Smooth muscle cell (in vitro differentiated cells): ENCODE measurements around the gene ODF4. TPM values are rescaled to one million over a fixed set of nuclear protein-coding genes. Genes with fewer than 3 reads are reported as not detected.

ENCODE experiments used
- DNase-seq: peaks from one replicate; lab custom pipeline; 2025; ENCODE audit not compliant: unreplicated experiment; lab: John Stamatoyannopoulos, UW
- H2AFZ ChIP-seq: fragments of 200-600 bp; sonication (generic); 2 replicates; pipeline ENCODE4 v1.6.0; 2016; ENCODE audit warnings: antibody characterized with exemption, low read depth, mild to moderate bottlenecking
- H3F3A ChIP-seq: fragments of 200-600 bp; sonication (generic); 2 replicates; pipeline ENCODE4 v1.6.0; 2017; ENCODE audit warnings: antibody characterized with exemption, low read depth
- H3K27ac ChIP-seq: fragments of 200-600 bp; sonication (generic); 2 replicates; pipeline ENCODE4 v1.5.1; 2016; ENCODE audit warnings: low read depth, mild to moderate bottlenecking
- H3K27me3 ChIP-seq: fragments of 200-600 bp; sonication (generic); 2 replicates; pipeline ENCODE4 v1.6.1; 2016; ENCODE audit warnings: low read depth, mild to moderate bottlenecking
- H3K36me3 ChIP-seq: fragments of 200-600 bp; sonication (generic); 2 replicates; pipeline ENCODE4 v1.5.1; 2016; ENCODE audit warnings: low read depth
- H3K4me1 ChIP-seq: fragments of 200-600 bp; sonication (generic); 2 replicates; pipeline ENCODE4 v1.5.1; 2016; ENCODE audit warnings: low read depth
- H3K4me2 ChIP-seq: fragments of 200-600 bp; sonication (generic); 2 replicates; pipeline ENCODE4 v1.6.0; 2016; ENCODE audit warnings: mild to moderate bottlenecking
- H3K4me3 ChIP-seq: fragments of 200-600 bp; sonication (generic); 2 replicates; pipeline ENCODE4 v1.5.1; 2016; ENCODE audit warnings: mild to moderate bottlenecking
- H3K79me2 ChIP-seq: fragments of 200-600 bp; sonication (generic); 2 replicates; pipeline ENCODE4 v1.6.0; 2016; ENCODE audit warnings: low read depth, mild to moderate bottlenecking
- H3K9ac ChIP-seq: fragments of 200-600 bp; sonication (generic); 2 replicates; pipeline ENCODE4 v1.6.0; 2016; ENCODE audit warnings: low read depth
- H3K9me3 ChIP-seq: fragments of 200-600 bp; sonication (generic); replicated peaks from 2 replicates; pipeline ENCODE4 v1.5.1; 2016; ENCODE audit warnings: low read depth
- H4K20me1 ChIP-seq: fragments of 200-600 bp; sonication (generic); 2 replicates; pipeline ENCODE4 v1.6.0; 2016; ENCODE audit warnings: low read depth
- WGBS: methylation state at CpG from one replicate; pipeline ENCODE4 v1.1.7; 2016; ENCODE audit warnings: low lambda C conversion rate; 5-methylcytosine and 5-hydroxymethylcytosine counted together
- polyA plus RNA-seq: library from polyadenylated mRNA; unstranded; fragments of >200 nt; fragmentation: Nextera tagmentation; extraction: Ambion mirVana; gene quantifications from 2 replicates; pipeline ENCODE4 v1.2.1, GENCODE V29; 2016
- total RNA-seq: library from RNA; depleted of rRNA; stranded (reverse); fragments of >200 nt; gene quantifications from 2 replicates; pipeline ENCODE4 v1.2.3, GENCODE V29; 2014
- TF ChIP-seq, protein P1 (sequence below): fragments of 200-600 bp; sonication (generic); IDR thresholded peaks from 2 replicates; pipeline ENCODE4 v1.5.1; 2017; ENCODE audit warnings: borderline replicate concordance, mild to moderate bottlenecking, antibody characterized with exemption; ENCODE audit not compliant: insufficient read depth, poor library complexity, severe bottlenecking

Gene ODF4
- total and polyA plus RNA-seq, 2 experiments from 2014 or later, result not detected

GRCh38 chr17:8387914-8388651 lies 48.4 kb downstream of the ODF4 start:
- Histone ChIP-seq H3K9me3 (no peaks in the 10 kb centered on the region), H3K4me1 (peaks cover 5% of the 10 kb centered on the region), H3K36me3 (no peaks in the 10 kb centered on the region), H3K9ac (no peak overlapping the region), H2AFZ (no peak overlapping the region), H3K27ac (no peak overlapping the region), H3K27me3 (no peaks in the 10 kb centered on the region), H4K20me1 (no peaks in the 10 kb centered on the region), H3K4me3 (no peak overlapping the region), H3F3A (peaks cover 7% of the 10 kb centered on the region), H3K4me2 (no peak overlapping the region), H3K79me2 (no peaks in the 10 kb centered on the region)
- no peak for DNase-seq
- 90% methylated on average over 7 of the region's 7 CpGs for WGBS
- TF ChIP-seq, protein P1, sequence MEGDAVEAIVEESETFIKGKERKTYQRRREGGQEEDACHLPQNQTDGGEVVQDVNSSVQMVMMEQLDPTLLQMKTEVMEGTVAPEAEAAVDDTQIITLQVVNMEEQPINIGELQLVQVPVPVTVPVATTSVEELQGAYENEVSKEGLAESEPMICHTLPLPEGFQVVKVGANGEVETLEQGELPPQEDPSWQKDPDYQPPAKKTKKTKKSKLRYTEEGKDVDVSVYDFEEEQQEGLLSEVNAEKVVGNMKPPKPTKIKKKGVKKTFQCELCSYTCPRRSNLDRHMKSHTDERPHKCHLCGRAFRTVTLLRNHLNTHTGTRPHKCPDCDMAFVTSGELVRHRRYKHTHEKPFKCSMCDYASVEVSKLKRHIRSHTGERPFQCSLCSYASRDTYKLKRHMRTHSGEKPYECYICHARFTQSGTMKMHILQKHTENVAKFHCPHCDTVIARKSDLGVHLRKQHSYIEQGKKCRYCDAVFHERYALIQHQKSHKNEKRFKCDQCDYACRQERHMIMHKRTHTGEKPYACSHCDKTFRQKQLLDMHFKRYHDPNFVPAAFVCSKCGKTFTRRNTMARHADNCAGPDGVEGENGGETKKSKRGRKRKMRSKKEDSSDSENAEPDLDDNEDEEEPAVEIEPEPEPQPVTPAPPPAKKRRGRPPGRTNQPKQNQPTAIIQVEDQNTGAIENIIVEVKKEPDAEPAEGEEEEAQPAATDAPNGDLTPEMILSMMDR, result no peak

GRCh38 chr17:8391711-8392110 lies 52.1 kb downstream of the ODF4 start:
- Histone ChIP-seq H4K20me1 (no peaks in the 10 kb centered on the region), H3K79me2 (no peaks in the 10 kb centered on the region), H3F3A (no peaks in the 10 kb centered on the region), H3K36me3 (no peaks in the 10 kb centered on the region), H3K27ac (no peak overlapping the region), H3K9me3 (no peaks in the 10 kb centered on the region), H3K27me3 (peaks cover 8% of the 10 kb centered on the region), H3K9ac (no peak overlapping the region), H2AFZ (no peak overlapping the region), H3K4me3 (no peak overlapping the region), H3K4me2 (no peak overlapping the region), H3K4me1 (no peaks in the 10 kb centered on the region)
- no peak for DNase-seq
- 53% methylated on average over 9 of the region's 9 CpGs for WGBS
- TF ChIP-seq, protein P1, result no peak

DNA sequence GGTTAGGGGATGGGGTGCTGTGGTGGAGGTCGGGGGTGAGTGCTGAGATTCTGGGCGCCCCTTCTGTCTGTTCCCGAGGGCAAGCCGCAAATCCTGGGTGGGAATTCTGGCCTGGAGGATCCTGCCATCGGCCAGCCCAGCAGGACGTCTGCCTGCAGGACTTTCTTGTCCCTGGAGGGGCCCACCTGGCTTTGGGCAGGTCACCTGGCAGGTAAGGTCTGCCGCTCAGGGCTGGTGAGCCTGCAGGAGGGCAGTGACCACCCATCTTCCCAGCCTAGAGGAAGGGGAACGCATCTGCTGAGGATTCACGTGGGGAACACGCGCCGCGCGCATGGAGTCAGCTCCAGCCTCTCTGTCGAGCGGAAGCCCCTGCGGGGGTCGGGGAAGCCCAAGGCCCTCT lies 52.6 kb downstream of the ODF4 start:
- Histone ChIP-seq H3K4me3 (no peak overlapping the region), H3K9me3 (no peaks in the 10 kb centered on the region), H3K4me1 (no peaks in the 10 kb centered on the region), H3K27me3 (peaks cover 8% of the 10 kb centered on the region), H3F3A (no peaks in the 10 kb centered on the region), H2AFZ (no peak overlapping the region), H4K20me1 (no peaks in the 10 kb centered on the region), H3K36me3 (no peaks in the 10 kb centered on the region), H3K4me2 (no peak overlapping the region), H3K79me2 (no peaks in the 10 kb centered on the region), H3K9ac (no peak overlapping the region), H3K27ac (no peak overlapping the region)
- 85% methylated on average over 18 of the region's 18 CpGs for WGBS
- TF ChIP-seq, protein P1, result no peak
- DNase-seq, result no peak
